CD4-positive, alpha-beta memory T cell (primary cell): ENCODE measurements around the gene POT1. TPM values are rescaled to one million over a fixed set of nuclear protein-coding genes. Genes with fewer than 3 reads are reported as not detected.

Experiments
- CTCF ChIA-PET: fragments of 350-600 bp; sonication (Branson Sonifier 250); formaldehyde crosslinking; loops from one replicate; lab custom pipeline; 2021; ENCODE audit warnings: inconsistent platforms; ENCODE audit not compliant: partially characterized antibody; lab: Charles Lee
- POLR2A ChIA-PET: fragments of 350-600 bp; sonication (Branson Sonifier 250); formaldehyde crosslinking; loops from one replicate; lab custom pipeline; 2021; ENCODE audit not compliant: partially characterized antibody; lab: Charles Lee
- DNase-seq, 5 donors: peaks; one replicate each; pipeline versions ENCODE4 v3.0.0 to v3.0.0-alpha.2; 2020 to 2022; ENCODE audit warnings: mixed read lengths in 1 of 5
- H3K27ac ChIP-seq: one replicate; pipeline ENCODE4 v1.7.0; 2013; ENCODE audit warnings: low read depth, low read length
- H3K27me3 ChIP-seq: 2 replicates; pipeline ENCODE4 v1.7.0; 2013; ENCODE audit warnings: mild to moderate bottlenecking, low read length, moderate library complexity; ENCODE audit not compliant: insufficient read depth
- H3K36me3 ChIP-seq: 2 replicates; pipeline ENCODE4 v1.7.0; 2013; ENCODE audit warnings: mild to moderate bottlenecking, low read length, moderate library complexity; ENCODE audit not compliant: insufficient read depth
- H3K4me1 ChIP-seq: 2 replicates; pipeline ENCODE4 v1.7.0; 2013; ENCODE audit warnings: mild to moderate bottlenecking, low read length, moderate library complexity; ENCODE audit not compliant: insufficient read depth
- H3K4me3 ChIP-seq, 2 donors: one replicate each; pipeline ENCODE4 v1.7.0; 2013; ENCODE audit warnings: low read length in 2 of 2, mild to moderate bottlenecking in 1 of 2
- H3K9me3 ChIP-seq, 2 donors: one replicate each; pipeline ENCODE4 v1.7.0; 2013; ENCODE audit warnings: low read length in 2 of 2, control low read depth in 1 of 2; ENCODE audit not compliant: control insufficient read depth in 1 of 2
- H3K27ac Mint-ChIP-seq, 7 donors: one replicate each; pipeline ENCODE4 v1.8.0; 2020 to 2021; ENCODE audit warnings: mixed read lengths in 7 of 7, mild to moderate bottlenecking in 6 of 7, inconsistent platforms in 3 of 7, moderate library complexity in 3 of 7
- H3K27me3 Mint-ChIP-seq, 2 donors: one replicate each; pipeline ENCODE4 v1.8.0; 2020 to 2021; ENCODE audit warnings: mixed read lengths in 2 of 2
- H3K36me3 Mint-ChIP-seq, 2 donors: one replicate each; pipeline ENCODE4 v1.8.0; 2020 to 2021; ENCODE audit warnings: mixed read lengths in 2 of 2, inconsistent platforms in 1 of 2, mild to moderate bottlenecking in 1 of 2
- H3K4me1 Mint-ChIP-seq, 4 donors: one replicate each; pipeline ENCODE4 v1.8.0; 2020 to 2021; ENCODE audit warnings: mixed read lengths in 4 of 4, mild to moderate bottlenecking in 1 of 4
- H3K4me3 Mint-ChIP-seq, 8 donors: one replicate each; pipeline ENCODE4 v1.8.0; 2020 to 2021; ENCODE audit warnings: mixed read lengths in 8 of 8, mild to moderate bottlenecking in 7 of 8, moderate library complexity in 6 of 8, inconsistent platforms in 3 of 8
- H3K9me3 Mint-ChIP-seq, 8 donors: one replicate each; pipeline ENCODE4 v1.8.0; 2020 to 2021; ENCODE audit warnings: mixed read lengths in 8 of 8, mild to moderate bottlenecking in 5 of 8, inconsistent platforms in 3 of 8, moderate library complexity in 1 of 8
- intact Hi-C: fragments of 100-400 bp; cut with micrococcal nuclease; formaldehyde crosslinking; loops from one replicate; pipeline ENCODE4 v1.15.1; 2023
- polyA plus RNA-seq, 2 donors: library from polyadenylated mRNA; unstranded; fragments of 300-500 nt; fragmentation: Illumina TruSeq; gene quantifications; one replicate each; pipeline ENCODE4 v1.2.3, GENCODE V29; 2021
- total RNA-seq, 2 experiments: library from RNA; stranded (reverse); gene quantifications; one replicate each; pipeline ENCODE4 v1.2.3, GENCODE V29; 2021

POT1 gene
- total and polyA plus RNA-seq, 4 experiments from 2014 or later: 16.2 to 24.1 (median 21.3) TPM

DNA sequence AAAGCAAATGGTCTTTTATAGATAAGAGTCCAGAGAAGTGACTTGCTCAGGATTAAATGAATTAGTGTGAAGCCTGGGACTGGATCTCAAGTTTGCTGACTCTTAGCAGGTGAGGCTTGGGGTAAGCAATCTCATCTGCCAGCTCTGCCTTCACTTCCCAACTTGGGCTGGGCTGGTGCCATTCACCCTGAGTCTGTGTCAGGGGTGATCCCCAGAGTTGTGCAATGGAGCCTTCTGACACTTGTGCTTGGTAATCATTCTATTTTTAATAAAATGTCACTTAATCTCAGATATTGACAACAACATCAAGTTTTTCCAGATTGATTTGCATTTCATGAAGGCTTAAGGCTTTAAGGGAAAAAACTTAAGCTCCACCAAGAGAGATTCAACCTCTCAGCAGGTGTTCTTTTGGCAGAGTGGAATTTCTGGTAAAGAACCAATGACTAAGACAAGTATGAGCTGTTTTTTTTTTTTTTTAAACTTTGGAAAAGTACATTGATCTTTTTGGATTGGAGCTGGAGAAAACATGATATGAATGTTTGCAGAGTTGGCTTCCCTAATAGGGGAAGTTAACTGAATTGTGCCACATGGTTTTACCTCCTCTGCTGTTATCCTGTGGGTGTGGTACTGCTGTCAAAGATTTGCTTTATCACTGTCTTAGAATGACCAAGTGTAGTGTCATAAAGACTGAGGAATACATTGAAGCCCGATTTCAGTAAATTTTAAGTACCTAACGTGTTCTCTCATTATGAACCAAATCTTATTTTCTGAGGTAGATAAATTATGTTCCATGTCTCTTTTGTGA, 115.4 kb downstream of the POT1 start:
- Mint-ChIP-seq H3K4me3 (no peak overlapping the region), H3K27ac (no peak overlapping the region), H3K36me3 (no peaks in the 10 kb centered on the region), H3K27me3 (peaks cover 2 to 7% of the 10 kb centered on the region in 2 donors), H3K4me1 (no peaks in the 10 kb centered on the region), H3K9me3 (peaks cover 0 to 2% (median 0%) of the 10 kb centered on the region in 8 donors)
- no peak overlapping the region for H3K4me3 ChIP-seq
- no peaks in the 10 kb centered on the region for H3K4me1 ChIP-seq
- intact Hi-C loops: no loop called here
- POLR2A ChIA-PET: no interaction called here
- CTCF ChIA-PET: interaction anchor here (2.4 kb wide), 1 partner anchor 10 kb away, joined by 5 read pairs; no protein-coding TSS in a partner anchor
- H3K36me3 ChIP-seq: no peaks in the 10 kb centered on the region
- no peaks in the 10 kb centered on the region for H3K27me3 ChIP-seq
- H3K9me3 ChIP-seq: no peaks in the 10 kb centered on the region
- DNase-seq: no peak
- no peak overlapping the region for H3K27ac ChIP-seq

GRCh38 chr7:124812764-124813163, 116.9 kb downstream of the POT1 start:
- Mint-ChIP-seq H3K9me3 (no peaks in the 10 kb centered on the region), H3K36me3 (no peaks in the 10 kb centered on the region), H3K4me1 (no peaks in the 10 kb centered on the region), H3K4me3 (no peak overlapping the region), H3K27me3 (peaks cover 4 to 7% of the 10 kb centered on the region in 2 donors), H3K27ac (no peak overlapping the region)
- intact Hi-C loops: no loop called here
- Histone ChIP-seq H3K27me3 (no peaks in the 10 kb centered on the region), H3K9me3 (no peaks in the 10 kb centered on the region), H3K4me3 (no peak overlapping the region), H3K36me3 (no peaks in the 10 kb centered on the region), H3K27ac (no peak overlapping the region), H3K4me1 (no peaks in the 10 kb centered on the region)
- DNase-seq: no peak
- ChIA-PET CTCF (no interaction called here), POLR2A (no interaction called here)

- no peaks in the 10 kb centered on the region for H3K4me1 ChIP-seq
- H3K36me3 Mint-ChIP-seq: no peaks in the 10 kb centered on the region
- H3K36me3 ChIP-seq: no peaks in the 10 kb centered on the region
- H3K4me3 ChIP-seq: no peak overlapping the region
- no peak overlapping the region for H3K27ac ChIP-seq
- H3K4me1 Mint-ChIP-seq: no peaks in the 10 kb centered on the region
- H3K4me3 Mint-ChIP-seq: no peak overlapping the region
- H3K9me3 ChIP-seq: no peaks in the 10 kb centered on the region
- peaks cover 4 to 7% of the 10 kb centered on the region in 2 donors for H3K27me3 Mint-ChIP-seq
- no peak overlapping the region for H3K27ac Mint-ChIP-seq
- intact Hi-C loops: no loop called here
- H3K27me3 ChIP-seq: no peaks in the 10 kb centered on the region
- ChIA-PET POLR2A (no interaction called here), CTCF (no interaction called here)
- H3K9me3 Mint-ChIP-seq: no peaks in the 10 kb centered on the region
- no peak for DNase-seq
These were observed 118.3 kb downstream of the POT1 start for GRCh38 chr7:124811341-124811740.

DNA sequence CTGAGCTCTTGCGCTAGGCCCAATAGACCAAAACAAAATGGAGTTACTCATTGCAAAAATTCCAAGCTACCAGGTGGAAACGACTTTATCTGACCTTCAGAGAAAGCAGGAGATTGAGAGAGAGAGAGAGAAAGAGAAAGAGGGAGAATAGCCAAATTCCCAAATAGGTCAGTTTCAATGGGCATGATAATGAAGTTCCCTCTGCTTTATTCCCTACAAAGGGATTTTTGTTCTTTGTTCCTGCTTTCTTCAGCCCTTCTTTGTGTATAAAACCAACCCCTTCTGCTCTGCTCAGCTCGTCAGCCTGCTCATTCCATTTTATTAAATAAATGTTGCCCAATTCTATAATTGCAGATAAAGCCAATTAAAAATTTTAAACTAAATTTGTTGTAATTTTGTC, 119.0 kb downstream of the POT1 start:
- H3K27ac ChIP-seq: no peak overlapping the region
- ChIA-PET CTCF (no interaction called here), POLR2A (no interaction called here)
- Mint-ChIP-seq H3K27ac (no peak overlapping the region), H3K4me3 (no peak overlapping the region), H3K36me3 (no peaks in the 10 kb centered on the region), H3K9me3 (no peaks in the 10 kb centered on the region), H3K27me3 (peaks cover 4 to 7% of the 10 kb centered on the region in 2 donors), H3K4me1 (no peaks in the 10 kb centered on the region)
- DNase-seq: no peak
- no peaks in the 10 kb centered on the region for H3K4me1 ChIP-seq
- no peaks in the 10 kb centered on the region for H3K27me3 ChIP-seq
- no peaks in the 10 kb centered on the region for H3K36me3 ChIP-seq
- no peak overlapping the region for H3K4me3 ChIP-seq
- no peaks in the 10 kb centered on the region for H3K9me3 ChIP-seq
- intact Hi-C loops: no loop called here

GRCh38 chr7:124808206-124808605, 121.4 kb downstream of the POT1 start:
- Mint-ChIP-seq H3K4me3 (no peak overlapping the region), H3K27me3 (peaks cover 3 to 6% of the 10 kb centered on the region in 2 donors), H3K9me3 (no peaks in the 10 kb centered on the region), H3K27ac (no peak overlapping the region), H3K4me1 (no peaks in the 10 kb centered on the region), H3K36me3 (no peaks in the 10 kb centered on the region)
- Histone ChIP-seq H3K9me3 (no peaks in the 10 kb centered on the region), H3K4me1 (no peaks in the 10 kb centered on the region), H3K27ac (no peak overlapping the region), H3K36me3 (no peaks in the 10 kb centered on the region), H3K27me3 (no peaks in the 10 kb centered on the region), H3K4me3 (no peak overlapping the region)
- CTCF ChIA-PET: no interaction called here
- intact Hi-C loops: no loop called here
- POLR2A ChIA-PET: no interaction called here
- no peak for DNase-seq

GRCh38 chr7:124801330-124801895, 128.2 kb downstream of the POT1 start:
- peaks cover 3 to 7% of the 10 kb centered on the region in 2 donors for H3K27me3 Mint-ChIP-seq
- CTCF ChIA-PET: no interaction called here
- no peaks in the 10 kb centered on the region for H3K36me3 ChIP-seq

GRCh38 chr7:124800386-124800785, 129.2 kb downstream of the POT1 start:
- Mint-ChIP-seq H3K4me3 (no peak overlapping the region), H3K27ac (no peak overlapping the region), H3K9me3 (peaks cover 0 to 16% (median 9%) of the 10 kb centered on the region in 8 donors), H3K36me3 (no peaks in the 10 kb centered on the region), H3K27me3 (peaks cover 3 to 7% of the 10 kb centered on the region in 2 donors), H3K4me1 (no peaks in the 10 kb centered on the region)
- H3K4me1 ChIP-seq: no peaks in the 10 kb centered on the region
- intact Hi-C loops: no loop called here
- no peak overlapping the region for H3K4me3 ChIP-seq
- no peaks in the 10 kb centered on the region for H3K36me3 ChIP-seq
- H3K27me3 ChIP-seq: no peaks in the 10 kb centered on the region
- H3K9me3 ChIP-seq: no peaks in the 10 kb centered on the region
- ChIA-PET CTCF (no interaction called here), POLR2A (no interaction called here)
- DNase-seq: no peak
- no peak overlapping the region for H3K27ac ChIP-seq

More at GRCh38 chr7:124801330-124801895, 128.2 kb downstream of the POT1 start:
- Mint-ChIP-seq H3K9me3 (peaks cover 0 to 7% (median 3%) of the 10 kb centered on the region in 8 donors), H3K27ac (no peak overlapping the region), H3K36me3 (no peaks in the 10 kb centered on the region), H3K4me3 (no peak overlapping the region), H3K4me1 (no peaks in the 10 kb centered on the region)
- POLR2A ChIA-PET: no interaction called here
- Histone ChIP-seq H3K4me3 (no peak overlapping the region), H3K4me1 (no peaks in the 10 kb centered on the region), H3K9me3 (no peaks in the 10 kb centered on the region), H3K27me3 (no peaks in the 10 kb centered on the region), H3K27ac (no peak overlapping the region)
- DNase-seq: no peak
- intact Hi-C loops: no loop called here
